Measurements from ENCODE around the gene CNDP2. TPM values are rescaled to one million over a fixed set of nuclear protein-coding genes. Genes with fewer than 3 reads are reported as not detected.
"Not testable (repeated sequence)": the region's sequence is repeated elsewhere in the genome, so short reads cannot be mapped to it uniquely, and the experiment has no call there.

Gene CNDP2
- total RNA-seq, 1 donor from 2014 or later: 58.0 TPM

DNA sequence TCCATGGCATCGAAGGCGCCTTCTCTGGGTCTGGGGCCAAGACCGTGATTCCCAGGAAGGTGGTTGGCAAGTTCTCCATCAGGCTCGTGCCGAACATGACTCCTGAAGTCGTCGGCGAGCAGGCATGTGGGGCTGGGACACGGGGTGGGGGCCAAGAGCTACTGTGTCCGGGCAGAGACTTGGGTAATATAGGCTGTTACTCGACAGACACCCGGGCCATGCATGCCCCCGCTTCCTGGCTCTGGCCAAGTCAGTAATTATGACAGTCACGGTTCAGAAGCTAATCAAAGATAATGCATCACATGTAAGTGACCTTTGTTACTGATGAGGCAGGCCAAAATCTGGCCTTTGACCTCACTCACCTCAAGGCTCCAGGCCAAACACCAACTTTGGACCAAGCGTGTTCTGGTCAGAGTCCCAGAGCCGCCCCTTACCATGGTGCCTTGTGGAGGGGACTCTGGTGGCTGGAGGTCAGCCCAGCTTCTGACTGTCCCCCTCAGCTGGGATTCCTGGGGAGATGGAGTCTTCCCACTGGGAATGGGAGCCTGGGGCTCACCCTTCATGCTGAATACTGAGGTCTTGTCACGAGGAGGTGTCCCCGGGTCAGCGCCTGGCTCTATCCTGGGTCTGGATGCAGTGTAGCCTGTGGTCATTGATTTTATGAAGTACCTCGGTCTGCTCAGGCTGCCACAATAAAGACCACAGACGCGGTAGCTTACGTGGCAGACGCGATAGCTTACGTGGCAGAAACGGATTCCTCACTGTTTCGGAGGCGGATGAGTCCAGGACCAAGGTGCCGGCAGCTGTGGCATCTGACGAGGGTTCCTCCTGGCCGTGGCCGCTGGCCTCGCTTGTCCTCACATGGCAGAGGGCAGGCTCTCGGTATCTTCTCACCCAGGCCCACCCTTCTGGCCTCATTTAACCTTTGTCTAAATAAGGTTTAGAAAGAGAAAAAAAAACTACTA, 20.4 kb downstream of the CNDP2 start:
- DNase-seq (ENCODE audit: low read depth): no peak

DNA sequence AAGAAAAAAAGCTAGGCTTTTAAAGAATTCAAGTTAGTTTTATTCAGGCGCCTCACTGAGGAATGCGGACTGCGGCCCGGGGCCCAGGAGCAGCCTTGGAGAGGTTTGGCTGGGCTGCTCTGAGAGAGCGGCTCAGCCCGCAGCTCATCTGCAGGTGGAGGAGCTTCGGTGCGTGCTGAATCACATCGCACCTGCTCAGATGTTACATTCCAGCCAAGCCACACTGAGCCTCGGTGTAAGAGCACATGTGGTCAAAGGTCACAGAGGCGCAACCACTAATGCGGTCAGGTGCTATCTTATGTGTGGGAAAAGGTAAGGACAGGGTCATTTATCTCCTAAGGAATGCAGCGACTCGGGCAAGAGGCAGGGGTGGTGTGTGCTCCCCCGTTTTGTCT, 21.1 kb downstream of the CNDP2 start:
- DNase-seq (ENCODE audit: low read depth): no peak

DNA sequence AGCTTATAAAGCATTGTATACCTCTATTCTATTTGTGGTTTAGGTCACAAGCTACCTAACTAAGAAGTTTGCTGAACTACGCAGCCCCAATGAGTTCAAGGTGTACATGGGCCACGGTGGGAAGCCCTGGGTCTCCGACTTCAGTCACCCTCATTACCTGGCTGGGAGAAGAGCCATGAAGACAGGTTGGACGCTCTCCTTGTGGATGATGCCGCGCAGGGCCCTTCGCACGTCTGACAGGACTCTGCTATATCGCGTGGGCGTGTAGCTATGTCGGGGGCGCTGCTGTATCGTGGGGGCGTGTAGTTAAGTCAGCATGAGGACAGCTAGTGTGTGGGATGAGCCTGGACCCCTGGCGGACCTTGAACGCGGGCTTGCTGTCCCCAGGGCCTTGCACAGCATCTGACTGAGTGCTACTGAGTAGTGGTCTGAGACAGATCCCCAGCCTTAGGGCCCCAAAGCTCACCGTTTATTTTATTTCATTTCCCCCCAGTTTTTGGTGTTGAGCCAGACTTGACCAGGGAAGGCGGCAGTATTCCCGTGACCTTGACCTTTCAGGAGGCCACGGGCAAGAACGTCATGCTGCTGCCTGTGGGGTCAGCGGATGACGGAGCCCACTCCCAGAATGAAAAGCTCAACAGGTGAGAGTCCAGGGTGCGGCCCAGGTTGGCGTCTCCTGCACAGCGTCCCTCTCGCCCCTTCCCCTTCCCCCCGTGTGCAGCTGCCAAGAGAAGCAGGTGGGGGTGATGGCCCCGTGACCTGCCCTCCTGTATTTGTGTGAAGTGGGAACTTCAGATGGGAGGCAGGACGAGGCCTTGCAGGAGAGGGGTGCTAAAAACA, 22.5 kb downstream of the CNDP2 start:
- DNase-seq (ENCODE audit: low read depth): no peak

DNA sequence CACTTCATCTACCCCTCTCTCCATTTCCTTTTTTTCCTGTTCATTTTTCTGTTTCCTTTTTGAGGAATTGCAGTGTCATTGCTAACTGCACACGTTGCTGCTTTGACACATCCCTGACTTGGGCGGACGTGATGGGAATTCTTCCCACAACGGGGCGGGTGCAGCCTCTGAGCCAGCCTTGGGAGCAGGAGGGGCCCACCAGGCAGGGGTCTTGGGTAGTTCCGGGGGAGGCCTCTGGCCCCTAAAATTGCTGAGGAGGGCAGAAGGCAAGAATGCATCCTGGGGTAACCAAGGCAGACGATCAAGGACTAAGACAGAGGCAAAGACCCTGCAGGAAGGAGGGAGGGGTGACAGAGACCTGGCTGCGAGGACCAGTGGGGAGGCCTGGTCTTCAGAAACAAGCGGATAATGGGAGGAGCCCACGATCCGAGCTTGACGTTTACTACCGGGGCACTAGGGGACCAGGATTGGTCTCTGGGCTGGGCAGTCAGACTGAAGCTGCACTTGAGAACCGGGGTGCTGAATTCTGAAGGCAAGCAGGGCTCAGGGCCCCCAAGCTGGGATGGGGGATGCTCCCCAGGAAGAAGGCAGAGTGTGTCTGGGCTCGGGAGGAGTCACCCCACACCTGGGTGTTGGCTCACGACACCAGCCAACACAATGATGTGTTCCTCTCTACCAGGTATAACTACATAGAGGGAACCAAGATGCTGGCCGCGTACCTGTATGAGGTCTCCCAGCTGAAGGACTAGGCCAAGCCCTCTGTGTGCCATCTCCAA, 23.3 kb downstream of the CNDP2 start:
- DNase-seq (ENCODE audit: low read depth): no peak

DNA sequence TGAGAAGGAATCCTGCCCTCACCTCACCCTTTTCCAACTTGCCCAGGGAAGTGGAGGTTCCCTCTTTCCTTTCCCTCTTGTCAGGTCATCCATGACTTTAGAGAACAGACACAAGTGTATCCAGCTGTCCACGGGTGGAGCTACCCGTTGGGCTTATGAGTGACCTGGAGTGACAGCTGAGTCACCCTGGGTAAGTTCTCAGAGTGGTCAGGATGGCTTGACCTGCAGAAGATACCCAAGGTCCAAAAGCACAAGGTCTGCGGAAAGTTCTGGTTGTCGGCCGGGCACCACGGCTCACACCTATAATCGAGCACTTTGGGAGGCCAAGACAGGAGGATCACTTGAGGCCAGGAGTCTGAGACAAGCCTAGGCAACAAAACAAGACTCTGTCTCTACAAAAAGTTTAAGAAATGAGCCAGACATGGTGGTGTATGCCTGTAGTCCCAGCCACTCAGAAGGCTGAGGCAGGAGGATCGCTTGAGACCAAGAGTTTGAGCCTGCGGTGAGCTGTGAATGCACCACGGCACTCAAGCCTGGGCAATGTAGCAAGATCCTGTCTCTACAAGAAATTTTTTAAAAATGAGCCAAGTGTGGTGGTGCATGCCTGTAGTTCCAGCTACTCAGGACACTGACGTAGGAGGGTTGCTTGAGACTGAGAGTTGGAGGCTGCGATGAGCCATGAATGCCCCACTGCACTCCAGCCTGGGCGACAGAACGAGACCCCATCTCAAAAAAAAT, 24.1 kb downstream of the CNDP2 start:
- peak; percentile 37 for DNase-seq (ENCODE audit: low read depth)

DNA sequence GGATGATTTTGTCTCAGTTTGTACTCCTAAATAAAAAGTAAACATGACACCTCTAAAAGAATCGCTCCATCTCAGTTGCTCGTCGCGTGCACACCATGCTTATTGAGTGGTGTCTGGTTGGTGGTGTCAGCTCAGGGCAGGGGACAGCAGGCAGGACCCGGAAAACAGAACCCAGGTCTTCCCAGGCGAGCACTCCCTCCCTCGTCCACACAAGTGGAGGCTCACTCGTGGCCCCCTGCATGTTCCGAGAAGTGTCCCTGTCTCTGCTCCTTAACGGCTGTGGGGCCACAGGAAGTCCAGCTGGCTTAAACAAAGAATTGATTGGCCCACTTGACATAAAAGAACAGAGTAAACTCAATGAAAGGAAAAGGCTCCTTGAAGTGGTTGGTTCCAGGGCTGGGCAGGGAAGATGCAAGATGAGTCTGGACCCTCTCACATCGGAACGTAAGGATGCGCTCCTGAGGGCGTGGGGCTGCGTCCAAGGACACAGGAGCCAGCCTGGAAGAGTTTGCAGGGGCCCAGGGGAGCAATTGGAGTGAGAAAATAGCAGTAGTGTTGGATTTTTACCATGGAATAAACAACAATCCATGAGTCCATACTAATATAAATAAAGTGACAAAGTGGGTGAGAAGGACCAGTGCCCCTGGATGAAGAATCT, 25.0 kb downstream of the CNDP2 start:
- DNase-seq (ENCODE audit: low read depth): no peak

DNA sequence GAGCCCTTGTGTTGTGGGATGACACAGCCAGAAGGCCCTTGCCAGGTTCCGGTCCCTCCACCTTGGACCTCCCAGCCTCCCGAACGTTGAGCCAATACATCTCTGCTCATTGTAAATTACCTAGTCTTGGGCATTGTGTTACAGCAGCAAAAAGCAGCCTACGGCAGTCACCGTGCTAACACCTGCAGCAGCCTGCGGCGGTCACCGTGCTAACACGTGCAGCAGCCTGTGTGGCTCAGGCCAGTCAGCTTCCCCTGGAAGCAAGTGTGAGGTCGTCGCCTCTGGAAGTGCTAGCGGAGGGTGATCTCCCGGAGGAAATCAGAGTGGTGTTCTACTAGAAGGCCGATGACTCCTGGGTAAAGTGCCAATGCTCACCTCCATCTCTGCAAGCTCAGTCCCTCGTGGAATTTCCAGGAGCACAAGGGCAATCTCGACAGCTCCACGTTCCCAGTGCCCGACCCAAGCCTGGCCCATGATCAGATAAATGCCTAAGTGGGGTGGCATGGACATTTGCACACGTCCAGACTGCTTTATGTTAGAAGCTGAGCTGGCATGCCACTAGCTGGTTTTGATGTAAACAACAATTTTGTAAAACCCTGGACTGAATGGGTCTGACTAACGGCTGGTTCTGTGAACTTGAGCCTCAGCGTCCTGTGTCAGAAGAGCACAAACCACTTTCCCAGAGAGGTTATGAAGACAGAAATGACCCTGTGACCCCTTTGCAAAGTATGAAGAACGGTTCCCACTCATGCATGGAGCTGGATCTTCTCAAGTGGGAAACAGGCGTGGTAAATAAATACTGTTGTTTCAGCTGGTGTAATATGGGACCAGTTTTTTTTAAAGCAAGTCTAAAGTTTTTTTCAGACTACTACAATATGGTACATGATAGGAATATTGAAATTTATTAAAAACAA, 26.7 kb downstream of the CNDP2 start:
- no peak for DNase-seq (ENCODE audit: low read depth)

DNA sequence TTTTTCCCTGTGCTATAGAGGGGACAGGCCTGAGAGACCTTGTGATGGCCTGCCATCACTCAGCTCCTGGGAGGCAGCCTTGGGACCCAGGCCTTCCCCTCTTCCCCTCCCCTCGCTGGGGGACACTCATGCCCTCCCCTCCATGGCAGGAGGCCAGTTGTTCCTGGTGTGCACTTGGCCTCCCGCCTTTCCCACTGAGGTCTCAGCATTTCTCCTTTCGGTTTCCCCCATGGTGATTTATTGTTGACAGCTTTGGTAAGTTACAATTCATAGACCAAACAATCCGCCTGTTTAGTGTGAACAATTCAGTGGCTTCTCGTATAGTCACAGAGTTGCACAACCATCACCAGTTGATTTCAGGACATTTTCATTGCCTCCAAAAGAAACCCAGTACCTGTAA, 27.9 kb downstream of the CNDP2 start:
- DNase-seq (ENCODE audit: low read depth): peak; percentile 19

DNA sequence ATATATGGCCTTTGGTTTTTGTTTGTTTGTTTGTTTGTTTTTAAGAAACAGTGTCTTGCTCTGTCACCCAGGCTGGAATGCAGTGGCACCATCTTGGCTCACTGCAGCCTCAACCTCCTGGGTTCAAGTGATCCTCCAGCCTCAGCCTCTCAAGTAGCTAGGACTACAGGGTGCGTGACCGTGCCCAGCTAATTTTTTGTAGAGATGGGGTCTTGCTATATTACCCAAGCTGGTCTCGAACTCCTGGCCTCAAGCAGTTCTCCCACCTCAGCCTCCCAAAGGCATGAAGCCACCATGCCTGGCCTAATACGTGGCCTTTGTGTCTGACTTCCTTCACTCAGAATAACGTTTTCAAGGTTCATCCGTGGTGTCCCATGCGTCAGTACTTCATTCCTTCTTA, 28.8 kb downstream of the CNDP2 start:
- DNase-seq (ENCODE audit: low read depth): not testable (repeated sequence)

DNA sequence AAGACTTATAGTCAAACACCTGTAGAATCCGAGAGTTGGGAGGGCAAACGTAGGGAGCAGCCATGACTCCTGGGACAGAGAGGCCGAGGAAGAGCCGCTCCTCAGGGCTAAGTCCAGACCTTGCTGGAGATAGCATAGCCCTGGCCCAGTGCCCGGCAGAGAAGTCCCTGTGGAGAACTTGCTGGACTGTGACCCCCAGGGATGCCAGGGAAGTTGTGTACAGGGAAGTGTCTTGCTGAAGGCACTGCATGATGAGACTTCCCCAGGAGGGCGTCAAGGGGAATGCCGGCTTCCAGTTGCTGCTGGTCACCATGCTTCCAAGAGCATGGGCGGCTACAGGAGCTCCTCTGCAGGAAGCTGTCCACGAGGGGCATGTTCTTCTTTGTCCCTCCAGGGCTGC, 29.6 kb downstream of the CNDP2 start:
- no peak for DNase-seq (ENCODE audit: low read depth)

DNA sequence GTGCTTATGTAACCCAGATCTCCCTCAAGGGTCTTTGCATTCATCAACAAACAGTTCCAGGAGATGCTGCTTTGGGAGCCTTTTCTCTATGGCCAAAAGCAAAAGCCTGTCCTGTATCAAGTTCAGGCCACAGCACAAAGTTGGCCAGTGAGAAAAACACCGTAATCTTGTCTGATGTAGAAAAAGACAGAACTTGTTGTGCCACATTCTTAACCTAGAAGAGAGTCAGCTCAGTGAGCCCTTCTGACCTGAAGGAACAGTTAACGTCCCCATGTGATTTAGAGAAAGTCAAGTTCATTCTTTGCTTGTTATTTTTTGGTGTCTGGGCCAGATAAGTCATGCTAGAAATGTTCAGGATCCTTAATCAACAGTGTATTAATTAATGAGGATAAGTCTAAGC, 30.3 kb downstream of the CNDP2 start:
- DNase-seq (ENCODE audit: low read depth): no peak

DNA sequence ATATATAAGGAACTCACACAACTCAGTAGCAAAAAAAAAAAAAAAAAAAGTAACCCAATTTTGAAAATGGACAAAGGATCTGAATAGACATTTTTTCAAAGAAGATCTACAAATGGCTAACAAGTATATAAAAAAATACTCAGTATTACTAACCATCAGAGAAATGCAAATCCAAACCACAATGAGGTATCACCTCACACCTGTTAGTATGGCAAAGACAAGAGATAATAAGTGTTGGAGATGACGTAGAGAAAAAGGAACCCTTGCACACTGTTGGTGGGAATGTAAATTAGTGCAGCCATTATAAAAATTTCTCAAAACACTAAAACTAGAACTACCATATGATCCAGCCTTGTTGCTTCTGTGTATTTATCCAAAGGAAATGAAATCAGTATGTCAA, 32.3 kb downstream of the CNDP2 start:
- DNase-seq (ENCODE audit: low read depth): no peak

DNA sequence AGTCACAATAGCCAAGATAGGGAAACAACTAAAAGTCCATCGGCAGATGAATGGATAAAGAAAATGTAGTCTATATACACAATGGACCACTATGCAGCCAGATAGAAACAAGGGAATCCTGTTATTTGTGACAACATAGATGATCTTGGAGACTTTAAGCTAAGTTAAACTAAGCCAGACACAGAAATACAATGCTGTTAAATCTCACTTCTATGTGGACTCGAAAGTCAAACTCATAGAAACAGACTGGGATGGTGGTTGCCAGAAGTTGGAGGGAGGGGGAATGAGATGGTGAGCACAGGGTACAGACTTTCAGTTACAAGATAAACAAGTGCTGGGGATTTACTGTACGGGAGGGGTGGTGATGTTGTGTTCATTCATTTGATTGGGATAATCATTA, 32.8 kb downstream of the CNDP2 start:
- no peak for DNase-seq (ENCODE audit: low read depth)

DNA sequence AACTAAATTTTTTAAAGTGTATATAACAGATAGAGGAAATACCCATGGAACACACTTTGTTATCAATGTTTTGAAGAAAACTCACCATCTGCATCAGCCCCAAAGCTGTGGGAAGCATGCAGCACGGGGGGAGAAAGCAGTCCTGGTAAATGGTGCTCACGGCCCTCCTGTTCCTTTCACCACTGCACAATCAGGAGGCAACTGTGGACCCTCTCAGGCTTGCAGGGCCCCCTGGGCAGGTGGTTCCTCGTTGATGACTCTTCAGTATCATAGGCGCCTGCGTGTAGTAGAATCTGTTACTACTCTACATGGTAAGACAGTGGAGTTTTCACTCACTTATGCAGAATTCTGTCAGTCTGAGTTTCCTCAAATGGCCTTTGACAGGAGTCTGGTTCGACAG, 33.2 kb downstream of the CNDP2 start:
- DNase-seq (ENCODE audit: low read depth): no peak

DNA sequence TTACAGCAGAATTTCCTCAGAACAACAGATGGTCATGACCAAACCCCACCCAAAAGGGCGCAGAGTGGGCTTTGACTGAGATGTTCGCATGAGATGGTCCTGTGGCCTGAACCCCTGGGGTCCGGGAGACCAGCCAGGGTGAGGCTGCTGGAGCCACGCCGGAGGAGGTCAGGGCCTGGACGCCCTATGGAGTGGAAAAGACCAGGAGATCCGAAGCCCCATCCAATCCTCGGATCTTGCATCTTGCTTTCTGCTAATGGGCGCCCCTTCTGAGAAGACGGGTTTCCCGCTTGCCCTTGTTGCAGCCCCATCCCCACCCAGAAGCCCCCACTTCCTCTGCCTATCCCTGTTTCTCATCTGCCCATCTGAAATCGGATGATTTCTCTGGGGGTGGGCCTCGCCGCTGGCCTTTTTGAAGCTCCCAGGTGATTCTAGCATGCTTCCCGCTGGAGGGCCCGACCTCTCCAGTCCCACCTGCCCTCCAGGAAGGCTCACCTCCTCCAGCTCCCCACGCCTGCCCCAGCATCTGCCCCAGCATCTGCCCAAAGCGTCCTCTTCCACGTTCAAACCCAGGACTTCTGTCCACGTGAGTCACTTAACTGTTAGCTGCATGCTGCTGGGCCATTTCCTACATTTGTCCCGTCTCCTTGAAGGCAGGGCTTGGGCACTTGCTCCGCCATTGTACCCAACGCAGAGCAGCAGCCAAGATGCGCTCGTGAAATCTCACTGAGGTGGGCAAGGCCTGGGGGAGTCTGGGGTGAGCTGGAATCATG, 33.8 kb downstream of the CNDP2 start:
- DNase-seq (ENCODE audit: low read depth): no peak

DNA sequence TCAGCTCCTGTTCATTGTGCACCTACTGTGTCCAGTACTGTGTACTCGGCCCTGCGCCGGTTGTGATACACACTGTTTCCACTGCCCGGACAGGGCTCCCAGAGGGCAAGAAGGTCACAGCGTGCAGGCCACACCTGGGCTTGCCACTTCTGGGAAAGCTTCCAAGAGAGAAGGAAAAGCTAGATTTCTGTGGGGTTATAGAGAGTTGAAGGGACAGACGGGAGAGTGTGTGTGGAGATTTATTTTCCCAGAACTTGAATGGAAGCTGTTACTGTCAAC, 34.4 kb downstream of the CNDP2 start:
- no peak for DNase-seq (ENCODE audit: low read depth)

DNA sequence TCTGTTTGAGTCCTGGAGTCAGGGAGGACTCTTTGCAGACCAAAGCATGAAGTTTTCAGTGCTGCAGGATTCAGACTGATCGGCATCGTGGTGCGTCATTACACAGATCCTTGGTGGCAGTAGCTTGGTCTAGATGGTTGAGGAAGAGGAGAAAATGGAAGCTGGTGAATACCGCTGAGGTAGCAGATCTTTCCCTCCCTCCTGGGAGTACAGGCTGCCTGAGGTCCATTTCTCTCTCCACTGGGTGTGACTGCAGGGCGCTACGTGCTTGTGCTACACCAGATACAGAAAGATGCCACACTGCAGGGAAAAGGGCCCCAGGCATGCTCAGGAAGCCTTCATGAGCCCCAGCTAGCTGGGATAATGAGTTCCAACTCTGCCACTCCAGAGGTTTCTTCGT, 34.9 kb downstream of the CNDP2 start:
- no peak for DNase-seq (ENCODE audit: low read depth)

DNA sequence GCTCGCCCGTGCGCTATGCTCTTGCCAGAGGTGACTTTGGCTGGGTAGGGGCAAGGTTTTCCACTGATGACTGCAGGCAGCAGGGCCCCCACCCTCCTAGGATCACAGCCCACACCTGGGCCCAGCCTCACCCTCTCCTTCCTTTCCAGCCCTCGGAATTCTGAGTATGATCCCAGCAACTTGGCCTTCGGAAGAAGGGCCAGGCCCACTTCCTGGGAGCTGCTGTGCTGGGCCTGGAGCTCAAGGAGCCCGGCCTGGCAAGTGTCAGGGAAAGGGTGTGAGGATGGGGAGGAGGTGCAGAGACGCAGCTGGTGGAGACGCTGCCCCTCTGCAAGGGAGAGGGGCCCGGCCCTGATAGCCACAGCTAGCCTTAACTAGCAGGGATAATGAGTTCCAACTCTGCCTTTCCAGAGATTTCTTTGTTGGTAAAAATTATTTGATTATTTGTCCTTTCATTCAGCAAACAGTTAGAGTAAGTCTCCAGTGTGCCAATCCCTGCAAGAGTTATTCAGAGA, 36.4 kb downstream of the CNDP2 start:
- no peak for DNase-seq (ENCODE audit: low read depth)
